GM12891 (cell line): ENCODE measurements around the gene AFF3.

Experiments used
- PAX5 ChIP-seq: IDR thresholded peaks from 2 replicates; pipeline ENCODE4 v1.6.1; 2011; ENCODE audit warnings: low read length, moderate library complexity, mild to moderate bottlenecking; ENCODE audit not compliant: insufficient read depth, severe bottlenecking
- POLR2A ChIP-seq: IDR thresholded peaks from 2 replicates; pipeline ENCODE4 v1.6.1; 2011; ENCODE audit warnings: low read depth, low read length, control low read depth
- POLR2AphosphoS5 ChIP-seq: IDR thresholded peaks from 2 replicates; pipeline ENCODE4 v1.6.1; 2011; ENCODE audit warnings: low read depth, low read length, control low read depth
- SPI1 ChIP-seq: IDR thresholded peaks from 2 replicates; pipeline ENCODE4 v1.6.1; 2011; ENCODE audit warnings: low read depth, low read length, control low read depth
- TAF1 ChIP-seq: IDR thresholded peaks from 2 replicates; pipeline ENCODE4 v1.6.1; 2011; ENCODE audit warnings: low read depth, low read length, control low read depth

GRCh38 chr2:99794414-99794813, 348.0 kb downstream of the AFF3 start:
- TF ChIP-seq POLR2A (no peak), TAF1 (no peak), PAX5 (no peak), POLR2AphosphoS5 (no peak), SPI1 (no peak)
